Thyroid gland (tissue), 4 donors: ENCODE results near the gene BCKDHB.

ENCODE experiments used
- POLR2A ChIP-seq, 2 donors: fragments of 450-650 bp; IDR thresholded peaks; one replicate each; pipeline ENCODE4 v1.6.1; 2017; ENCODE audit warnings: antibody characterized with exemption in 2 of 2, mild to moderate bottlenecking in 2 of 2, moderate library complexity in 1 of 2
- TF ChIP-seq, protein P1 (sequence below), 6 experiments: fragments of 200-600 bp in 3 of 6; fragments of 450-650 bp in 3 of 6; sonication (generic) in 3 of 6; IDR thresholded peaks; one replicate each; pipeline ENCODE4 v1.5.1; 2016 to 2019; ENCODE audit warnings: antibody characterized with exemption in 6 of 6, mild to moderate bottlenecking in 2 of 6, inconsistent platforms in 1 of 6, moderate library complexity in 1 of 6

DNA sequence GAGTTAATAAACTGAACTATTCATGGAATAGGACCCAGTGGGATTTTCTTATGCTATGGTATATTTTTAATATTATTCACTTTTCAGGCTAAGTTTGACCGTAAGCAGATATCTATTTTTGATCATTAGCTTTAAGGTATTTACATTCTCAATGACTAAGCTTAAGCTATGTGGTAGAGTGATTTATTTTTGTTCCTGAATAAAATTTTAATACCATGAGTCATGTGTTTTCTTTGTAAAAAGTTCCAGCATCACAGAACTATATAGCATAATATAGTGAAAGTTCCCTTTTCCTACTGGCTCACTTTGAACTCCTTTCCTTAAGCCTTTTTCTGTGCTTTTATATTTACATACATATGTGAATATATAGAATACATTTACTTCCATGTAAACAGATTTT is 75.8 kb downstream of the BCKDHB start:
- TF ChIP-seq, protein P1, sequence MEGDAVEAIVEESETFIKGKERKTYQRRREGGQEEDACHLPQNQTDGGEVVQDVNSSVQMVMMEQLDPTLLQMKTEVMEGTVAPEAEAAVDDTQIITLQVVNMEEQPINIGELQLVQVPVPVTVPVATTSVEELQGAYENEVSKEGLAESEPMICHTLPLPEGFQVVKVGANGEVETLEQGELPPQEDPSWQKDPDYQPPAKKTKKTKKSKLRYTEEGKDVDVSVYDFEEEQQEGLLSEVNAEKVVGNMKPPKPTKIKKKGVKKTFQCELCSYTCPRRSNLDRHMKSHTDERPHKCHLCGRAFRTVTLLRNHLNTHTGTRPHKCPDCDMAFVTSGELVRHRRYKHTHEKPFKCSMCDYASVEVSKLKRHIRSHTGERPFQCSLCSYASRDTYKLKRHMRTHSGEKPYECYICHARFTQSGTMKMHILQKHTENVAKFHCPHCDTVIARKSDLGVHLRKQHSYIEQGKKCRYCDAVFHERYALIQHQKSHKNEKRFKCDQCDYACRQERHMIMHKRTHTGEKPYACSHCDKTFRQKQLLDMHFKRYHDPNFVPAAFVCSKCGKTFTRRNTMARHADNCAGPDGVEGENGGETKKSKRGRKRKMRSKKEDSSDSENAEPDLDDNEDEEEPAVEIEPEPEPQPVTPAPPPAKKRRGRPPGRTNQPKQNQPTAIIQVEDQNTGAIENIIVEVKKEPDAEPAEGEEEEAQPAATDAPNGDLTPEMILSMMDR (IDR thresholded peaks at IDR 0.05), result no peak
- TF ChIP-seq POLR2A (IDR thresholded peaks at IDR 0.05), result no peak
